ENCODE data around the gene URB1.

- TF ChIP-seq CTCF (IDR thresholded peaks at IDR 0.05), result no peak
- TF ChIP-seq POLR2A (IDR thresholded peaks at IDR 0.05), result no peak
Measured at GRCh38 chr21:32414579-32415358, 22.0 kb upstream of the URB1 start.

Measured in lower leg skin (tissue), 3 donors.